ENCODE measurements around the gene TACSTD2. TPM values are rescaled to one million over a fixed set of nuclear protein-coding genes. Genes with fewer than 3 reads are reported as not detected.

TACSTD2 gene
- total RNA-seq, 1 donor from 2014 or later: not detected

GRCh38 chr1:58620926-58621325, 43.9 kb upstream of the TACSTD2 start:
- Mint-ChIP-seq H3K4me3 (ENCODE audit: unreplicated experiment) (no peak overlapping the region), H3K9me3 (ENCODE audit: unreplicated experiment) (no peaks in the 10 kb centered on the region), H3K4me1 (ENCODE audit: low read depth, unreplicated experiment) (peaks cover 11% of the 10 kb centered on the region), H3K27me3 (ENCODE audit: unreplicated experiment) (peaks cover 2% of the 10 kb centered on the region), H3K36me3 (ENCODE audit: unreplicated experiment) (no peaks in the 10 kb centered on the region), H3K27ac (ENCODE audit: unreplicated experiment) (no peak overlapping the region)
- TF ChIP-seq CTCF (IDR thresholded peaks at IDR 0.05; ENCODE audit: partially characterized antibody, unreplicated experiment): no peak
- DNase-seq: no peak

DNA sequence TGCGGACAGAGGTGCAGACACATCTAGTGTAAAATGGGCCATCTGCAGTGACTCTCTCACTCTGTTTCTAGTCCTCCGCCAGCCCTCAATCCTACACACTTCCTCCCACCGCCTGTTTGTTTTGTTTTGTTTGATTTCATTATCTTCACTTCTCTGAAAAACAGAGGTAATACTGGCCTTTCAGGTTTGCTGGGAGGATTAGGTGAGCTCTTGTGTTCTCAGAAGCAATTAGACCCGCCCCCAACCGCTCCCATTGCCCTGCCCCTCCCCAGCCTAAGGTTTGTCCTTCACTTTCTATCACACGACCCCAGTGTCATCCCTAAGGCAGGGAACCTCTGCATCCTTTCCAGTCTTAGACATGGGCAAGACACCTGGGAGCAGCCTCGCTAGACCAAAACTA, 43.2 kb upstream of the TACSTD2 start:
- H3K4me1 Mint-ChIP-seq (ENCODE audit: low read depth, unreplicated experiment): peaks cover 11% of the 10 kb centered on the region
- peaks cover 2% of the 10 kb centered on the region for H3K27me3 Mint-ChIP-seq (ENCODE audit: unreplicated experiment)
- H3K4me3 Mint-ChIP-seq (ENCODE audit: unreplicated experiment): no peak overlapping the region
- no peak for TF ChIP-seq CTCF (IDR thresholded peaks at IDR 0.05; ENCODE audit: partially characterized antibody, unreplicated experiment)
- no peaks in the 10 kb centered on the region for H3K36me3 Mint-ChIP-seq (ENCODE audit: unreplicated experiment)
- DNase-seq: no peak
- no peak overlapping the region for H3K27ac Mint-ChIP-seq (ENCODE audit: unreplicated experiment)
- no peaks in the 10 kb centered on the region for H3K9me3 Mint-ChIP-seq (ENCODE audit: unreplicated experiment)

DNA sequence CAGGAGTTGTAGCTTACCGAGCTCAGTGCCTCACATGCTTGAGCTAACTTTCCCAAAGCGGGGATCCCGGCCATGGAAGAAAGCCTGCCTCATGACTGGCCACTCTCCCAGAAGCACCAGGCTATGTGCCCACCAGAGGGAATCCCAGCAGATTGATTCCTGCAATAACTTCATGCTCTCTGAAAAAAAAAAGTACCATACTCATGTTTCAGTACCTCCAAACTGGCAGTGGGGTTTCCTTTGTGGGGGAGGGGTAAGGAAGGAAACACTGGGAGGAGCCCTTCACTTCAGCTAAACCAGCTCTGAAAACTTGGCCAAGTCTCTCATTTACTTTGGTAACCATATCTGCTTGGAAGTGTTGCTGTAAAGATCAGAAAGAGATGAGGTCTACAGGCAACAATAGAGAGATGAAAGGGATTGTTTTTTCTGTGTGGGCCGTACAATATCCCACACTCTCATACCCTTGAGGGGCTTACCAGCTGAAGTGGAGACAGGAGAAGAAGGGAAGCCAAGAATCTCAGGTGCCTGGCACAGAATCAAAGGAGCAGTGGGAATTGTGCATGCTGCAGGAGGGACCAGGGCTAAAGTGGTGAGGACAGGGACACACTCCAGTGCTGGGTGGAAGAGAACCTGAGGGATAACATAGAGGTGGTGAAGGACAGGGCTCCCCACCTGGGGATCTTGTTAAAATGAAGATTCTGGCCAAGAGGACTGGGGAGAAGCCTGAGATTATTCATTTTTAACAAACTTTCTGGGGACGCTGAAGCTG, 42.4 kb upstream of the TACSTD2 start:
- no peak for TF ChIP-seq CTCF (IDR thresholded peaks at IDR 0.05; ENCODE audit: partially characterized antibody, unreplicated experiment)
- H3K27me3 Mint-ChIP-seq (ENCODE audit: unreplicated experiment): peaks cover 2% of the 10 kb centered on the region
- peaks cover 11% of the 10 kb centered on the region for H3K4me1 Mint-ChIP-seq (ENCODE audit: low read depth, unreplicated experiment)
- H3K4me3 Mint-ChIP-seq (ENCODE audit: unreplicated experiment): no peak overlapping the region
- no peak overlapping the region for H3K27ac Mint-ChIP-seq (ENCODE audit: unreplicated experiment)
- H3K9me3 Mint-ChIP-seq (ENCODE audit: unreplicated experiment): no peaks in the 10 kb centered on the region
- no peak for DNase-seq
- H3K36me3 Mint-ChIP-seq (ENCODE audit: unreplicated experiment): no peaks in the 10 kb centered on the region

DNA sequence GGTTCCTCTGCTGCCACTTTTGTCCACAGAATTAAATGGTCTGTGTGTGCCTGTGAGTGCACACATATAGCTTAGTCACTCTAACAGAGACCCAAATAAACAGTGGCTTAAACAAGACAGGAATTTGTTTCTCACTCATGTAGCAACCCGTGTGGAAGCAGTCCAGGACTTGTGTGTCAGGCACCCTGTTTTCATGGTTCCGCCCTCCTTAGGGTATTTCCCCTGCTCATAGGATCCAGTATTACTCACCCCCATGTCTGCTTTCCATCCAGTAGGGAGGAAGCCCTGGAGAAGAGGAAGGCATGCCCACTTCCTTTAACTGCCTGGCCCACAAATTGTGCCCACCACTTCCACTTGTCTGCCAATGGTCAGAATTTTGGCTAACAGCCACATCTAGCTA, 41.3 kb upstream of the TACSTD2 start:
- no peak overlapping the region for H3K4me3 Mint-ChIP-seq (ENCODE audit: unreplicated experiment)
- H3K27me3 Mint-ChIP-seq (ENCODE audit: unreplicated experiment): peaks cover 2% of the 10 kb centered on the region
- DNase-seq: no peak
- H3K36me3 Mint-ChIP-seq (ENCODE audit: unreplicated experiment): no peaks in the 10 kb centered on the region
- H3K27ac Mint-ChIP-seq (ENCODE audit: unreplicated experiment): no peak overlapping the region
- peaks cover 11% of the 10 kb centered on the region for H3K4me1 Mint-ChIP-seq (ENCODE audit: low read depth, unreplicated experiment)
- H3K9me3 Mint-ChIP-seq (ENCODE audit: unreplicated experiment): no peaks in the 10 kb centered on the region
- TF ChIP-seq CTCF (IDR thresholded peaks at IDR 0.05; ENCODE audit: partially characterized antibody, unreplicated experiment): no peak

DNA sequence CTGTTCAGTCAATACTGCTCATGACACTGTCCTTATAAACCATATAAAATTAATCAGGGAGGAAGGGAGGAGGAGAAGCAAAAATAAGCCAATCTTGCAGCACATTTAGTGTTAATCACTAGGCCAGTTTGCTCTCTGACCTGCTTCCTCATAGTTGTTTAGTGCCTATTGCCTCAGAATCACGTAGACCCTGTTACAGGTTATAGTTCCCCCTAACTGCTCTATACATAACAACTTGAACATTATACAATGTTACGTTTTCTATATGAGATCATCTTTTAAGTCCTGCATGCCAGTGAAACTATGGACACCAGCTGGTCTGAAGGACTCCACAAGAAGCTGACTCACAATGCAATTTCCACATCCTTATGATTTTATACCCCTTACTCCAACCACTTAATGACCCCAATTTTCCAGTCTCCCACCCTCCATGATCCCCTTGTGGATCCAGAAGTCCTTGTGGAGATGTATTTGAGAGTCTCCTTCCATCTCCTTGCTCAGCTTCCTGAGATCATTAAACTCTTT, 34.9 kb upstream of the TACSTD2 start:
- H3K4me1 Mint-ChIP-seq (ENCODE audit: low read depth, unreplicated experiment): no peaks in the 10 kb centered on the region
- H3K4me3 Mint-ChIP-seq (ENCODE audit: unreplicated experiment): no peak overlapping the region
- H3K36me3 Mint-ChIP-seq (ENCODE audit: unreplicated experiment): peaks cover 5% of the 10 kb centered on the region
- no peak overlapping the region for H3K27ac Mint-ChIP-seq (ENCODE audit: unreplicated experiment)
- H3K27me3 Mint-ChIP-seq (ENCODE audit: unreplicated experiment): no peaks in the 10 kb centered on the region
- H3K9me3 Mint-ChIP-seq (ENCODE audit: unreplicated experiment): no peaks in the 10 kb centered on the region
- DNase-seq: no peak
- TF ChIP-seq CTCF (IDR thresholded peaks at IDR 0.05; ENCODE audit: partially characterized antibody, unreplicated experiment): no peak
